Tibial artery (tissue), 4 donors: ENCODE data around the gene RAB7B.
"Not testable (repeated sequence)": the region's sequence is repeated elsewhere in the genome, so short reads cannot be mapped to it uniquely, and the experiment has no call there.

ENCODE experiments used
- DNase-seq, 2 donors: peaks; one replicate each; pipeline ENCODE4 v3.0.0-alpha.2; 2019
- H3K27ac ChIP-seq, 2 donors: fragments of 200-600 bp; sonication (generic) in 1 of 2; 1 replicate in 1 of 2; 2 replicates in 1 of 2; pipeline ENCODE4 v1.5.1; 2018 to 2019; ENCODE audit warnings: mild to moderate bottlenecking in 1 of 2
- H3K27me3 ChIP-seq, 2 donors: fragments of 200-600 bp; sonication (generic) in 1 of 2; one replicate each; pipeline versions ENCODE4 v1.5.1 to v1.6.0; 2016 to 2019
- H3K36me3 ChIP-seq, 3 donors: fragments of 200-600 bp; sonication (generic) in 2 of 3; one replicate each; pipeline ENCODE4 v1.5.1; 2016 to 2019; ENCODE audit warnings: mild to moderate bottlenecking in 2 of 3
- H3K4me1 ChIP-seq, 4 donors: fragments of 200-600 bp; sonication (generic) in 2 of 4; 1 replicate in 3 of 4; 2 replicates in 1 of 4; pipeline ENCODE4 v1.5.1; 2016 to 2019
- H3K4me3 ChIP-seq, 2 donors: fragments of 200-600 bp; sonication (generic) in 1 of 2; 1 replicate in 1 of 2; 2 replicates in 1 of 2; pipeline ENCODE4 v1.5.1; 2018 to 2019; ENCODE audit warnings: mild to moderate bottlenecking in 2 of 2
- H3K9me3 ChIP-seq, 3 donors: fragments of 200-600 bp; sonication (generic) in 1 of 3; one replicate each; pipeline ENCODE4 v1.5.1; 2016 to 2019
- intact Hi-C: fragments of 100-400 bp; cut with DNase I; formaldehyde crosslinking; loops from one replicate; pipeline ENCODE4 v1.15.0; 2023; ENCODE audit warnings: low total_unique reads
- TF ChIP-seq, protein P1 (sequence below), 2 experiments: fragments of 200-600 bp in 1 of 2; fragments of 450-650 bp in 1 of 2; IDR thresholded peaks; one replicate each; pipeline ENCODE4 v1.5.1; 2017 to 2019; ENCODE audit warnings: antibody characterized with exemption in 2 of 2, mild to moderate bottlenecking in 1 of 2, moderate library complexity in 1 of 2

The RAB7B gene, protein sequence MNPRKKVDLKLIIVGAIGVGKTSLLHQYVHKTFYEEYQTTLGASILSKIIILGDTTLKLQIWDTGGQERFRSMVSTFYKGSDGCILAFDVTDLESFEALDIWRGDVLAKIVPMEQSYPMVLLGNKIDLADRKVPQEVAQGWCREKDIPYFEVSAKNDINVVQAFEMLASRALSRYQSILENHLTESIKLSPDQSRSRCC

DNA sequence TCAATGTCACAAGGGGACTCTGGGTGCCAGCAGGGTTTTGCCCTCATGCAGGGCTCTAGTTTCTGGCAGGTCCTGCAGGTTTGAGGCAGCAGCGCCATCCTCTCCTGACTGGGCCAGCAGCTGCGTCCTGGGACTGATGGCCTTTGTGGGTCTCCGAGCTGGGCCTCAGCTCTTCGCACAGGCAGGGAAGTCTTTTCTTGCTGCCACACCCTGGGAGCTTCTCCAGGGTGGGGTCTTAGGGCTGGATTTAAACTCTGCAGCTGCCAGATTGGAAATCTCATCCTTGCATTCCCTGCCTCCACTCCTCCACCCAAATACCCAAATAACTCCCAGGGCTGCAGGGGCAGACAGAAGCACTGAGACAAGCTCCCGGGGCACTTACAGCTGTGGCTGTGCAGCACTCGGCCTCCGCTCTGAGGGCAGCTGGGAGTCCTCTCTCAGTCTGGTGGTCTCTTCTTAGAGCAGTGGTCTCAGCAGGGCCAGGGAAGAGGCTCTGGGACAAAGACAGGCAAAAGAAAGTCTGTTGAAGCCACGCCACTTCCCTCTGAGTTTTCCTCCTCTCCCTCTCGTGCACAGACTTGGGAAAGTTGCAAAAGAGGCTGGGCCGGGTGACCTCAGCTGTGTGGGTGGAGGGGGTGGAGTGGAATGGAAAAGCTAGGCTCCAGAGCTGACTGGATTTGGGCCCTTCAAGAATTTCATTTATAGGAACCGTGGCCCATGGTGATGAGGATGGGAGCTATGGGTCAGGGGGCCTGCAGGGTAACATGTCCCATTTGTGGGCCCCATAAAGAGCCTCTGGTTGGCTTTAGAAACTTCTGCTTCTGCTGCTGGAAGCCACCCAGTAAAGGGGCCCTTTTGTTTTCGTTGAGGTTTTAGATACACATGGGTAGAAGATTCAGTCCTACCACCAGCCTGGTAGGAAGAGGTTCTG, at the start of gene RAB7B:
Gene RAB7B (minus strand): TSS at position 525 of the 931 bp plus-strand sequence. CDS start 9,260 bp downstream, outside the sequence.
- Histone ChIP-seq H3K27ac (peak within 1 kb of the TSS; percentile 69 to 72), H3K36me3 (no peaks in the 10 kb centered on the region), H3K4me3 (peak within 1 kb of the TSS; percentile 36 to 40), H3K9me3 (no peaks in the 10 kb centered on the region), H3K4me1 (peaks cover 0 to 33% (median 27%) of the 10 kb centered on the region in 4 donors), H3K27me3 (no peaks in the 10 kb centered on the region)
- TF ChIP-seq, protein P1, sequence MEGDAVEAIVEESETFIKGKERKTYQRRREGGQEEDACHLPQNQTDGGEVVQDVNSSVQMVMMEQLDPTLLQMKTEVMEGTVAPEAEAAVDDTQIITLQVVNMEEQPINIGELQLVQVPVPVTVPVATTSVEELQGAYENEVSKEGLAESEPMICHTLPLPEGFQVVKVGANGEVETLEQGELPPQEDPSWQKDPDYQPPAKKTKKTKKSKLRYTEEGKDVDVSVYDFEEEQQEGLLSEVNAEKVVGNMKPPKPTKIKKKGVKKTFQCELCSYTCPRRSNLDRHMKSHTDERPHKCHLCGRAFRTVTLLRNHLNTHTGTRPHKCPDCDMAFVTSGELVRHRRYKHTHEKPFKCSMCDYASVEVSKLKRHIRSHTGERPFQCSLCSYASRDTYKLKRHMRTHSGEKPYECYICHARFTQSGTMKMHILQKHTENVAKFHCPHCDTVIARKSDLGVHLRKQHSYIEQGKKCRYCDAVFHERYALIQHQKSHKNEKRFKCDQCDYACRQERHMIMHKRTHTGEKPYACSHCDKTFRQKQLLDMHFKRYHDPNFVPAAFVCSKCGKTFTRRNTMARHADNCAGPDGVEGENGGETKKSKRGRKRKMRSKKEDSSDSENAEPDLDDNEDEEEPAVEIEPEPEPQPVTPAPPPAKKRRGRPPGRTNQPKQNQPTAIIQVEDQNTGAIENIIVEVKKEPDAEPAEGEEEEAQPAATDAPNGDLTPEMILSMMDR (IDR thresholded peaks at IDR 0.05) = no peak
- peak; percentile 81 to 88 for DNase-seq
- intact Hi-C loops = no loop called here

DNA sequence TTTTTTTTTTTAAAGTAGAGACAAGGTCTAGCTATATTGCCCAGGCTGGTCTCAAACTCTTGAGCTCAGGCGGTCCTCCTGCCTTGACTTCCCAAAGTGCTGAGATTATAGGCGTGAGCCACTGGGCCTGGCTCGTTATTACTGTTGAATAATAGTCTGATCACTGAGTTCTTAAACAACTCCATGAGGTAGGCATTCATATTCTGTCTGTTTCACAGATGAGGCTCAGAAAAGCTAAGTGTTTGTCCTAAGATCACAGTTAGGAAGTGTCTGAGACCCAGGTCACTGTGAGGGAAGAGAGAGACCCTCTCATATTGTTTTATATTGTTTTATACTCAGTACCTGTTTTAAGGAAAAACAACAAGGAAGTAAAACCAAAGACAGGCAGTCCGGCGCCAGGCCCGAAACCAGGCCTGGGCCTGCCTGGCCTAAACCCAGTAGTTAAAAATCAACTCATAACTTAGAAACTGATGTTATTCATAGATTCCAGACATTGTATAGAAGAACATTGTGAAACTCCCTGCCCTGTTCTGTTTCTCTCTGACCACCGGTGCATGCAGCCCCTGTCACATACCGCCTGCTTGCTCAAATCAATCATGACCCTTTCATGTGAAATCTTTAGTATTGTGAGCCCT, 49.2 kb upstream of the RAB7B start:
- H3K9me3 ChIP-seq, H3K4me1 ChIP-seq, intact Hi-C loops, H3K4me3 ChIP-seq, H3K36me3 ChIP-seq, H3K27me3 ChIP-seq, H3K27ac ChIP-seq, DNase-seq: not testable (repeated sequence)

DNA sequence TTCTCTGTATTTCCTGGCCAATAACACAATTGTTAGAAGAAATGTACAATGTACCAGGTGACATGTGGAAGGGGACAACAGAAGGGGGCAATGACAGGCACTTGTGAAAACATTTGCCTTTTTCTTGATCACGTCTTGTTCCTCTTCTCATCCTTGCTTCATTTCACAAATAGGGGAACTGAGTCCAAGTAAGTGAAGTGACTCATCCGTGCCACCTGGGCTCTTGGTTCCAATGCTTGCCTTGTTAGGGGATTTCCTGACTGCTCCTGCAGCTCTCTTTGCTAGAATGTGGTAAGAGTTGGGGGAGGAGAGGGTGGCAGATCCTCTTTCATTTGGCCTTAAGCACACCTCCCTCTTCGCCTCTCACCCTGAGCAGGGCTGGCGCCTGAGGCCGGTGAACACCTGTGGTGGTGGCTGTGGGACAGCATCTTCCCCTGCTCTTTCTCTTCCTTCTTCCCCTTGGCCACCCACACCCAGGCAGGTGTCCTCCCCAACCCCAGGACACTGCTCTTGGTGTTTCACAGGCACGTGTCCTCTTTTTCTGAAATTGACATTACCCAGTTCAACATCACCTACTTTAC, 47.5 kb upstream of the RAB7B start:
- intact Hi-C loops = no loop called here
- no peak overlapping the region for H3K27ac ChIP-seq
- H3K4me3 ChIP-seq = no peak overlapping the region

DNA sequence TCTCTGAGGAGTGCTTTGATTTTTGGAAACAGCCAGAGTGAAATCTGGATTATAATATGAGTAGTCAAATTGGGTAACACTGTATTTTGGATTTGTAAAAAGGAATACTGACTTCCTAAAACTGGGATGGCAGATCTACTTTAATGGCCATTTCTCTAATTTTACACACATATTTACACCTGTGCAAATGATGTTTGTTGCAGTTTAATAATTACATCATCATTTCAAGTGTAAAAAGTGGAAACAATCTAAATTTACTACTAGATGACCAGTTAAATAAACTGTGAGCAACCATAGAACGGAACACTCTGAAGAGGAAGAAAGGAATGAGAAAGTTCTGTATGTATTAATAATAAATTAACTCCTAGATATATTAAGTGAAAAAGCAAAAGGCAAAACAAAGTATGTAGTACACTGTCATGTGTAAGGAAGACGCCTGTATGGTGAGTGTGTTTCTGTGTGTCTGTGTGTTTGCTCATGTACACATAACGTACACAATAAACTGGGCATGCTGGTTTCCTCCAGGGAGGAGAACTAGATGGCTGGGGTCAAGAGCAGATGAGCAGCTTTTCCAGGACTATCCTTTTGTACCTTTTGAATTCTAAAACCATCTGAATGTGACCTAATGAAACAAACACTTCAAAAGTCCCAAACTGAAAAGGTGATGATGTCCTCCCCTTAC, 46.9 kb upstream of the RAB7B start:
- Histone ChIP-seq H3K27ac (no peak overlapping the region), H3K4me1 (no peaks in the 10 kb centered on the region), H3K36me3 (no peaks in the 10 kb centered on the region), H3K4me3 (no peak overlapping the region), H3K27me3 (no peaks in the 10 kb centered on the region), H3K9me3 (no peaks in the 10 kb centered on the region)
- intact Hi-C loops = no loop called here
- TF ChIP-seq, protein P1 (IDR thresholded peaks at IDR 0.05) = no peak
- no peak for DNase-seq

More for the DNA sequence above, 47.5 kb upstream of the RAB7B start:
- Histone ChIP-seq H3K36me3 (no peaks in the 10 kb centered on the region), H3K4me1 (no peaks in the 10 kb centered on the region), H3K9me3 (no peaks in the 10 kb centered on the region), H3K27me3 (no peaks in the 10 kb centered on the region)
- TF ChIP-seq, protein P1 (IDR thresholded peaks at IDR 0.05) = no peak
- no peak for DNase-seq

DNA sequence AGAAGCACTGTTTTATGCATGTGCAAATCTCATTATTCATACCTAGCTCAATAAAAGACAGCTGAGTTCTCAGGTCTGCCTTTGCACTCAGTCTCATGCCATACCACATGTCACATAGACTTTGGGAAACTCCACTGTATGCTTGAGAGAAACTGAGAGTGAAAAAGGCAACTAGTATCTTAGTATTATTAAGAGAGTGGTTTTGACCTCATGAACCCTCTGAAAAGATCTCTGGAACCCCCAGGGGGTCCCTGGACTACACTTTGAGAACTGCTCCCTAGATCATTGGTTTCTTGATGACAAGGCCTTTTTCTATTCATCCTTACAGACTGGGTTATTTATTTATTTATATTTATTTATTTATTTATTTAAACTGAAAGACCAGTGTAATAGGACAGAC, 46.1 kb upstream of the RAB7B start:
- TF ChIP-seq, protein P1 (IDR thresholded peaks at IDR 0.05) = no peak
- no peak overlapping the region for H3K27ac ChIP-seq

More for the DNA sequence above, 46.1 kb upstream of the RAB7B start:
- Histone ChIP-seq H3K4me3 (no peak overlapping the region), H3K36me3 (no peaks in the 10 kb centered on the region), H3K4me1 (no peaks in the 10 kb centered on the region), H3K9me3 (no peaks in the 10 kb centered on the region), H3K27me3 (no peaks in the 10 kb centered on the region)
- no peak for DNase-seq
- intact Hi-C loops = no loop called here
